ENCODE data around the gene MCF2L2.

DNA sequence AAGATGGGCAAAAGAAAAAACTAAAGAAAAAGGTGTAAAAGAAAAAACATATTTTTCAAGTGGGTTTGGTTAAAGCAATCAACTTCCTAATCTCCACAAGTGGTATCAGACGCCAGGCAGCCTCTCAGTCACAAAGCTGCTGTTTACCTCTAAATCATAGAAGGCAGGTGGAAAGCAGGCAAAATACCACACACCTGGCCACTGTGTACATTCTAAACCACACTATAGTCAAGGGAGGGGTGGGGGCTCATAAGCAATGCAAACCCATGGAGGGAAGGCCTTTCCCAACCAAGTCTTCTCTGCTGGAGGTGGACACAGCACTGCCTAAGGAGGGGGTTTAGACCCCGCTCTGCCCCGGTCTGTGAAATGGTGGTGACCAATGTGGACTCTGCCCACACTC is 50.4 kb downstream of the MCF2L2 start:
- TF ChIP-seq EZH2phosphoT487 (IDR thresholded peaks at IDR 0.05; ENCODE audit: unreplicated experiment) = no peak
- TF ChIP-seq, protein P1, sequence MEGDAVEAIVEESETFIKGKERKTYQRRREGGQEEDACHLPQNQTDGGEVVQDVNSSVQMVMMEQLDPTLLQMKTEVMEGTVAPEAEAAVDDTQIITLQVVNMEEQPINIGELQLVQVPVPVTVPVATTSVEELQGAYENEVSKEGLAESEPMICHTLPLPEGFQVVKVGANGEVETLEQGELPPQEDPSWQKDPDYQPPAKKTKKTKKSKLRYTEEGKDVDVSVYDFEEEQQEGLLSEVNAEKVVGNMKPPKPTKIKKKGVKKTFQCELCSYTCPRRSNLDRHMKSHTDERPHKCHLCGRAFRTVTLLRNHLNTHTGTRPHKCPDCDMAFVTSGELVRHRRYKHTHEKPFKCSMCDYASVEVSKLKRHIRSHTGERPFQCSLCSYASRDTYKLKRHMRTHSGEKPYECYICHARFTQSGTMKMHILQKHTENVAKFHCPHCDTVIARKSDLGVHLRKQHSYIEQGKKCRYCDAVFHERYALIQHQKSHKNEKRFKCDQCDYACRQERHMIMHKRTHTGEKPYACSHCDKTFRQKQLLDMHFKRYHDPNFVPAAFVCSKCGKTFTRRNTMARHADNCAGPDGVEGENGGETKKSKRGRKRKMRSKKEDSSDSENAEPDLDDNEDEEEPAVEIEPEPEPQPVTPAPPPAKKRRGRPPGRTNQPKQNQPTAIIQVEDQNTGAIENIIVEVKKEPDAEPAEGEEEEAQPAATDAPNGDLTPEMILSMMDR (conservative IDR thresholded peaks at IDR 0.05; ENCODE audit: low read depth in 2 of 2) = no peak
- TF ChIP-seq POLR2AphosphoS5 (IDR thresholded peaks at IDR 0.05; ENCODE audit: low read depth) = no peak
- no peak for TF ChIP-seq EZH2 (IDR thresholded peaks at IDR 0.05; ENCODE audit: low read depth, unreplicated experiment)
- TF ChIP-seq, protein P2, sequence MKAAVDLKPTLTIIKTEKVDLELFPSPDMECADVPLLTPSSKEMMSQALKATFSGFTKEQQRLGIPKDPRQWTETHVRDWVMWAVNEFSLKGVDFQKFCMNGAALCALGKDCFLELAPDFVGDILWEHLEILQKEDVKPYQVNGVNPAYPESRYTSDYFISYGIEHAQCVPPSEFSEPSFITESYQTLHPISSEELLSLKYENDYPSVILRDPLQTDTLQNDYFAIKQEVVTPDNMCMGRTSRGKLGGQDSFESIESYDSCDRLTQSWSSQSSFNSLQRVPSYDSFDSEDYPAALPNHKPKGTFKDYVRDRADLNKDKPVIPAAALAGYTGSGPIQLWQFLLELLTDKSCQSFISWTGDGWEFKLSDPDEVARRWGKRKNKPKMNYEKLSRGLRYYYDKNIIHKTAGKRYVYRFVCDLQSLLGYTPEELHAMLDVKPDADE (IDR thresholded peaks at IDR 0.05) = no peak
- no peak for TF ChIP-seq CREB1 (CRISPR knock-in tag; IDR thresholded peaks at IDR 0.05; ENCODE audit: low read depth)
- no peak for TF ChIP-seq STAT1 (IDR thresholded peaks at IDR 0.05; ENCODE audit: unreplicated experiment)
- no peak for TF ChIP-seq JUNB (IDR thresholded peaks at IDR 0.05; ENCODE audit: unreplicated experiment)
- TF ChIP-seq REST (IDR thresholded peaks at IDR 0.05; ENCODE audit: unreplicated experiment) = no peak
- TF ChIP-seq ZNF114 (CRISPR knock-in tag; IDR thresholded peaks at IDR 0.05) = no peak
- no peak for TF ChIP-seq NANOG (IDR thresholded peaks at IDR 0.05; ENCODE audit: borderline replicate concordance)
- TF ChIP-seq, protein P3, sequence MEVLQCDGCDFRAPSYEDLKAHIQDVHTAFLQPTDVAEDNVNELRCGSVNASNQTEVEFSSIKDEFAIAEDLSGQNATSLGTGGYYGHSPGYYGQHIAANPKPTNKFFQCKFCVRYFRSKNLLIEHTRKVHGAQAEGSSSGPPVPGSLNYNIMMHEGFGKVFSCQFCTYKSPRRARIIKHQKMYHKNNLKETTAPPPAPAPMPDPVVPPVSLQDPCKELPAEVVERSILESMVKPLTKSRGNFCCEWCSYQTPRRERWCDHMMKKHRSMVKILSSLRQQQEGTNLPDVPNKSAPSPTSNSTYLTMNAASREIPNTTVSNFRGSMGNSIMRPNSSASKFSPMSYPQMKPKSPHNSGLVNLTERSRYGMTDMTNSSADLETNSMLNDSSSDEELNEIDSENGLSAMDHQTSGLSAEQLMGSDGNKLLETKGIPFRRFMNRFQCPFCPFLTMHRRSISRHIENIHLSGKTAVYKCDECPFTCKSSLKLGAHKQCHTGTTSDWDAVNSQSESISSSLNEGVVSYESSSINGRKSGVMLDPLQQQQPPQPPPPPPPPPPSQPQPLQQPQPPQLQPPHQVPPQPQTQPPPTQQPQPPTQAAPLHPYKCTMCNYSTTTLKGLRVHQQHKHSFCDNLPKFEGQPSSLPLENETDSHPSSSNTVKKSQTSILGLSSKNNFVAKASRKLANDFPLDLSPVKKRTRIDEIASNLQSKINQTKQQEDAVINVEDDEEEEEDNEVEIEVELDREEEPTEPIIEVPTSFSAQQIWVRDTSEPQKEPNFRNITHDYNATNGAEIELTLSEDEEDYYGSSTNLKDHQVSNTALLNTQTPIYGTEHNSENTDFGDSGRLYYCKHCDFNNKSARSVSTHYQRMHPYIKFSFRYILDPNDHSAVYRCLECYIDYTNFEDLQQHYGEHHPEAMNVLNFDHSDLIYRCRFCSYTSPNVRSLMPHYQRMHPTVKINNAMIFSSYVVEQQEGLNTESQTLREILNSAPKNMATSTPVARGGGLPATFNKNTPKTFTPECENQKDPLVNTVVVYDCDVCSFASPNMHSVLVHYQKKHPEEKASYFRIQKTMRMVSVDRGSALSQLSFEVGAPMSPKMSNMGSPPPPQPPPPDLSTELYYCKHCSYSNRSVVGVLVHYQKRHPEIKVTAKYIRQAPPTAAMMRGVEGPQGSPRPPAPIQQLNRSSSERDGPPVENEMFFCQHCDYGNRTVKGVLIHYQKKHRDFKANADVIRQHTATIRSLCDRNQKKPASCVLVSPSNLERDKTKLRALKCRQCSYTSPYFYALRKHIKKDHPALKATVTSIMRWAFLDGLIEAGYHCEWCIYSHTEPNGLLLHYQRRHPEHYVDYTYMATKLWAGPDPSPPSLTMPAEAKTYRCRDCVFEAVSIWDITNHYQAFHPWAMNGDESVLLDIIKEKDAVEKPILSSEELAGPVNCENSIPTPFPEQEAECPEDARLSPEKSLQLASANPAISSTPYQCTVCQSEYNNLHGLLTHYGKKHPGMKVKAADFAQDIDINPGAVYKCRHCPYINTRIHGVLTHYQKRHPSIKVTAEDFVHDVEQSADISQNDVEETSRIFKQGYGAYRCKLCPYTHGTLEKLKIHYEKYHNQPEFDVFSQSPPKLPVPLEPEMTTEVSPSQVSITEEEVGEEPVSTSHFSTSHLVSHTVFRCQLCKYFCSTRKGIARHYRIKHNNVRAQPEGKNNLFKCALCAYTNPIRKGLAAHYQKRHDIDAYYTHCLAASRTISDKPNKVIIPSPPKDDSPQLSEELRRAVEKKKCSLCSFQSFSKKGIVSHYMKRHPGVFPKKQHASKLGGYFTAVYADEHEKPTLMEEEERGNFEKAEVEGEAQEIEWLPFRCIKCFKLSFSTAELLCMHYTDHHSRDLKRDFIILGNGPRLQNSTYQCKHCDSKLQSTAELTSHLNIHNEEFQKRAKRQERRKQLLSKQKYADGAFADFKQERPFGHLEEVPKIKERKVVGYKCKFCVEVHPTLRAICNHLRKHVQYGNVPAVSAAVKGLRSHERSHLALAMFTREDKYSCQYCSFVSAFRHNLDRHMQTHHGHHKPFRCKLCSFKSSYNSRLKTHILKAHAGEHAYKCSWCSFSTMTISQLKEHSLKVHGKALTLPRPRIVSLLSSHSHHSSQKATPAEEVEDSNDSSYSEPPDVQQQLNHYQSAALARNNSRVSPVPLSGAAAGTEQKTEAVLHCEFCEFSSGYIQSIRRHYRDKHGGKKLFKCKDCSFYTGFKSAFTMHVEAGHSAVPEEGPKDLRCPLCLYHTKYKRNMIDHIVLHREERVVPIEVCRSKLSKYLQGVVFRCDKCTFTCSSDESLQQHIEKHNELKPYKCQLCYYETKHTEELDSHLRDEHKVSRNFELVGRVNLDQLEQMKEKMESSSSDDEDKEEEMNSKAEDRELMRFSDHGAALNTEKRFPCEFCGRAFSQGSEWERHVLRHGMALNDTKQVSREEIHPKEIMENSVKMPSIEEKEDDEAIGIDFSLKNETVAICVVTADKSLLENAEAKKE (CRISPR knock-in tag; IDR thresholded peaks at IDR 0.05) = no peak
- no peak for TF ChIP-seq ZNF331 (CRISPR knock-in tag; IDR thresholded peaks at IDR 0.05; ENCODE audit: low read depth)

All from GM23338 (cell line).